NCI-H1417 treated with DMSO at 0.1 percent for 48 hours (cell line): ENCODE data around the gene LRRK2.
"Not testable (repeated sequence)": the region's sequence is repeated elsewhere in the genome, so short reads cannot be mapped to it uniquely, and the experiment has no call there.

Source experiments
- DNase-seq: peaks from one replicate; lab custom pipeline; 2025; lab: John Stamatoyannopoulos, UW

LRRK2 gene

DNA sequence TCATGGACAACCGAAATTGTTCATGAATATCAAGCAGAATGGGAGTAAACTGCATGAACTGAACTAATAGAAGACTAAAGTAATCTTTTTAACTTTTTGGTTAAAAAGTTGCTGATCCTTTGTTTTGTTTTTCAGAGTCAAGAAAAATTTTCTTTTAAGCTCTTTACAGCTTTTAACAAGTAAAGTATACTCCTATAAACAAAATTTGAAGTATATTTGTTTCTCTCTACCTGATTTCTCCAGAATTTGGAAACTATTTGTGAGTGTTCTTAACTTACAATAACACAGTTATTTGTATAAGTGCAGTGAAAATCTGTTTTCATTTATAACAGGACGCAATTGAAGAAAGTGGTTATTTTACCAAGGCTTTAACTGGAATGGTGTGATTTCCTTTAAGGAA, 12.2 kb upstream of the LRRK2 start:
- DNase-seq, result no peak

DNA sequence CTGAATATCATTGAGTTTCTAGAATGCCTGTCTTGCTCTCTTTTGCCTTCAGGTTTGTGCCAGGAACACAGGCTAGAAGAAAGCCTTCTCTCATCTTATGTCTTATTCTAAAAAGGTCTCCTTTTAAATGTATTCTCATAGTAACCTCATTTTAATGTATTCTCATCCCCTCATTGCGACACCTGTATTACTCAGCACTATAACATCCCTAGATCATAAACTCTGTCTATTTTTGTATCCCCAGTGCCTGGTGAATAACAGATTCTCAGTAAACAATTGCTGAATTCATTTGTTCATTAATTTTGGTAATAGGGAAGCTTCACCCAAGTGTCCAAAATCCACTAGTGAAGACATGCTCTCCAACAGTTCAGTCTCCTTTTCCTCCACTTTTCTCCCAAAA, 8.8 kb upstream of the LRRK2 start:
- no peak for DNase-seq

DNA sequence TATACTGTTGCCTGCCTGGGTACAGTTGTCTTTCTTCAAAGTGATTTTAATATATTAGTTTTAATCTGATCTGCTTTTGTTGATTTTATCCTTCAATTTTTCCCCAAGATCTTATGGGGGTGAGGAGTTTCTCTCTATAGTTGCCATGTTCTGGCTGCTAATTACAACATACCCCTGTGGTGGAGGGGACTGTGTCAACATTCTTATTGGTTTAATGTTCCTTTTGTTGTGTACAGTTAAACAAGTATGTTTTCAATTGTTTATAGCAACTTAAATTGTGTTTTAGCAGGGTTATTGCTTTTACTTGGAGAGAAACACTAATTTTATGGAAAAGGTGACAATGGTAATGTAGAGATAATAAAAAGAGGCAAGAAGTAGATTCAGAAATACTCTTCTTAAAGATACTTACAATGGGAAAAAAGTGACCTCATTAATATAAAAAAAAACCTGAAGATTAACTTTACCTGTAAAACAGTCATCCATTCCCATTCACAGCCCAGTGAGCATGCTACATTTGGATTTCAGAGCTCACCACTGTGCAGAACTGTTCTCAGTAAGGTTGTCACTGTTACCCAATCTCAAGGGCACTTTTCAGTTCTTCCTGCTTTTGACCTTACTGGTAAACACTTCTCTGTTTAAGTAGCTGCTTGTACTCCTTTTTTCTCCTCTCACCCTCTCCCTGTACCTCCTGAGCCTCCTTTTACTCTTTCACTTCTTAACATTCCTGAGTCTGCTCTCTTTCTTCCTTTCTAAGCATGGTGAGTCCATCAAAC, 8.1 kb upstream of the LRRK2 start:
- DNase-seq, result no peak

DNA sequence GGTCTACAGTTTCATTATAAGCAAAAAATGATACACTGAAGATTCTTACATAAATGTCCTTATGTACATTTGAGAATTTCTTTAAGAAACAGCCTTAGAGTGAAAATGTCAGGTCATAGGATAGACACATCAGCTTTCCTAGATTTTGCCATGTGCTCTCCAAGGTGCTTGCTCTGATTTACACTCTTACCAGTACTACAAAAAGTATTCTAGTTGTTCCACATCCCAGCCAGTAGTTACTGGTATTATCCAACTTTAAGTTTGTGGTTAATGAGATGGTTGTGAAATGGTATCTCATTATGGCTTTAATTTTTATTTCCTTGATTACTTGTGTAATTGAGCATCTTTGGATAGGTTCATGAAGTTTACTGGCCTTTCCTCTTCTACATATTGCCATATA, 5.0 kb upstream of the LRRK2 start:
- no peak for DNase-seq

DNA sequence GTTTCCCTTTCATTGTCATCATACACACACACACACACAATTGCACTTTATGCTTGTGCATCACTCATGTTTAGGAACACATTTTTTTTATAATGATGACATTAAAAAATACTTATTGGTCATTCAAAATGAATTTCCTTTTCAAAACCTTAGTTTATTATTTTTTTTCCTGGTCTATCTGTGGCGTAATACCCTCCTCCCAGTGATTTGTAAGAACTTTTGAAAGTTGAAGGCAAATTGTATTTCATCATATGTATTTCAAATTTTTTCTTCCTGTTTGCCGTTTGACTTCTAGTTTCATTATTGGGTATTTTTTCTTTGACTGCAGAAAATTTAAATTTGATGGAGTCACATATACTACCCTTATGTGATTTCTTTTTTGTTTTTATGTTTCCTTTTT, 2.5 kb upstream of the LRRK2 start:
- DNase-seq, result no peak

DNA sequence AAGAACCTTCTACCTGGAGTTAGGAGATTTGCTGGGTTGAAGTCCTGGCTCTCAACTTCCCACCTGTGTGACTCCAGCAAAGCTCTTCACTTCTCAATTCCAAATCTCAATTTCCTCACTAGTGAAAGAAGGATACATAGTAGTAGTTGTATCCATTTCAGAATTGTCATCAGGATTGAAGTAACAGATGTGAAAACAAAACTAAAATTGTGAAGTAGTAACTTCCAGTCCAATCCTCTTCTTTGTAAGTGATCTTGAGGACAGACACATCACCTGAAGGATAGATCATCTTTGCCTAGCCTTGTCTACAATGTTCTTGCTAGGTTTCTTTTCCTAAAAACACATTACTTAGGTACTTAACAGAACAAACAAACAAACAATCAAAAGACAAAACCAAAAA, 1.2 kb upstream of the LRRK2 start:
- DNase-seq, result no peak

DNA sequence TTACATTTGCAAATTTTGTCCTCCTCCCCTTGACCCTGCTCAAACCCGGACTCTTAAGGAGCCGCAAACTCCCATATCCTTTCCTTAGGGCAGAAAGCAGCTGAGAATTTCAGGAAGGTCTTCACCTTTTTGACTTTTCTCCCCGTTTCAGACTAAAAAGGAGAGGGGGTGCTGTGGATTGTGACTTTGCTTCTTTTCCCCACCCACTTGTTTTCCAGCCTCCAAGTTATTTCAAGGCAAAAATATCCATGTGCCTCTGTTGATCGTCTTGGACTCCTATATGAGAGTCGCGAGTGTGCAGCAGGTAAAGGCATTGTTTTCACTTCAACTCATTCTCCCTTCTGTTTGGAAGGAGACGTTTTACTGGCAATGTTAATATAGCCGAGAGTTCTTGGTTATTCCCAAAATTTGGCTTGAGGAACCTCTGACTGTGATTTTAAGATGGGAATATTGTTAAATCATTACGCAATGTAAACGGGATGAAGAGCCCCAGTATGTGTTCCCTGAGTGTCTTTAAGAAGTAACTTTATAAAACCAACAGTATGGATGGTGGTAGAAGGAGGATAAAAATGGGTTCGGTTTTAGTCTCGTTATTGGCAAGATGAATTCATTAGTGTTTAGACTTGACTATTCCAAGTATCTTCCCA, 663 bp downstream of the LRRK2 start:
- DNase-seq, result no peak

DNA sequence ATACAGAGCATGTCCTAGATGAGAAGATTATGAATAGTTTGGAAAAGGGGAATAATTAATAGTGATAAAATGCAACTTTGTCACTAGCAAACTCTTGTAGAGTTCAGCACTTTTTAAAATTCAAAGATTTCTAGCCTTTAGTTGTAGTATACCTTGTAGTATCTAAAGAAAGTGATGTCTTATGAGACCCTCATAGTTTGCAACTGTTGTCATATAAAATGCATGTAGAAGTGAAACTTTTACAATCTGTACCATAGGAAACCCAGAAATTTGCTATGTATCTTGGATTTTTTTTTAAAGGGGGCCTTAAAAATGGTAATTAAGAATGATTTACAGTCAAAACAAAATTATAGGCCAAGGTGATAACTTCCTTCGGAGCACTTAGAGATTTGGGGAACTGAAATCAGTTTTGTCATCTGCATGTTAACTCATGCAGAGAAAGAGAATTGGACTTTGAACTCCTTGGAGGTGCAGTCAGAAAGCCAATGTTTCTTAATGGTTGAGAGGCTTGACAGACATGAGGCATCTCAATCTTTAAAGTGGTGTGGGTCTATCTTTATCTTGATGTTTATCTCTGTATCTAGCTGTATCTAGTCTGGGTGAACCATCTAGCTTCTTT, 1.3 kb downstream of the LRRK2 start:
- no peak for DNase-seq

DNA sequence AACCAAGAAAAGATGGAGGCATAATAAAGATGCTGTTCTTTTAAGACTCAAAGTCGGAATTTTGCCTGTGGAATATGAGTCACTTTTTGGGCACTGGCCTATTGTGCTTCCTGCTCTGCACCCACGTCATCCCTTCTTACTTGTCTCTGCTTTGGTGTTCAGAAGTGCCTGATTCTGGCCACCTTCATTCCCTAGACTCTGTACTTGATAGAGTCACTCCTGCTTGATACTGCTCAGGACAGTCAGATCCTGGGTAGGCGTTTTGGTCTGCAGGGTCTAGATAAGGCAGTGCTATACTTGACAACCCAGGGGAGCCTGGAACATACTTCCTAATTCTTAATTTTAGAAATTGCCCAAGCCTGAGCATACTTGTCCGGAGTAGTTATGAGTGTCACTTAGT, 1.9 kb downstream of the LRRK2 start:
- DNase-seq, result no peak

DNA sequence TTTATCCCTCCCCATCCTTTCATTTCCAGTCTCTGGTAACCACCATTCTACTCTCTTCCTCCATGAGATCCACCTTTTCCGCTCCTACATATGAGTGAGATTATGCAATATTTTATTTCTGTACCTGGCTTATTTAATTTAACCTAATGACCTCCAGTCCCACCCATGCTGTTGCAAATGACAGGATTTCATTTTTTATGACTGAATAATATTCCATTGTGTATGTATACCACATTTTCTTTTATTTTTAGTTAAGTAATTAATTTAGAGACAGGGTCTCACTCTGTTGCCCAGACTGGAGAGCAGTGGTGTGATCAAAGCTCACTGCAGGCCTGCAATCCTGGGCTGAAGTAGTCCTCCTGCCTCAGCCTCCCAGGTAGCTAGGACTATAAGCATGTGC, 2.6 kb downstream of the LRRK2 start:
- no peak for DNase-seq

DNA sequence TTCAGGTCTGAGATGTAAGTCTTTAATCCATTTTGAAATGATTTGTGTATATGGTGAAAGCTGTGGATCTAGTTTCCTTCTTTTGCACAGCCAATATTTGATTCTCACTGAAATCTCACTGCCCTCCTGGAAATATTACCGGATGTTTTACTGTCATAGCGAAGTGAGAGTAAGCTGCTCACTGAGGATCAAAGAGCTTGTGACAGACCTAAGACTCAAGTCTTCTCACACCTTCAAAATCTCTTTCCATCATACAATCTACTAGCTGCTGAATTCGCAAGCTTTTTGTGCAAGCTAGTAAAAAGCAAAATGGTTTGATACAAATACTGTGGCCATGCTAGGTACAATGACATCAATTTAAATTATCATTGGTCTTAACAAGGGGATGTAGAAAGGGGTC, 3.9 kb downstream of the LRRK2 start:
- DNase-seq, result no peak

DNA sequence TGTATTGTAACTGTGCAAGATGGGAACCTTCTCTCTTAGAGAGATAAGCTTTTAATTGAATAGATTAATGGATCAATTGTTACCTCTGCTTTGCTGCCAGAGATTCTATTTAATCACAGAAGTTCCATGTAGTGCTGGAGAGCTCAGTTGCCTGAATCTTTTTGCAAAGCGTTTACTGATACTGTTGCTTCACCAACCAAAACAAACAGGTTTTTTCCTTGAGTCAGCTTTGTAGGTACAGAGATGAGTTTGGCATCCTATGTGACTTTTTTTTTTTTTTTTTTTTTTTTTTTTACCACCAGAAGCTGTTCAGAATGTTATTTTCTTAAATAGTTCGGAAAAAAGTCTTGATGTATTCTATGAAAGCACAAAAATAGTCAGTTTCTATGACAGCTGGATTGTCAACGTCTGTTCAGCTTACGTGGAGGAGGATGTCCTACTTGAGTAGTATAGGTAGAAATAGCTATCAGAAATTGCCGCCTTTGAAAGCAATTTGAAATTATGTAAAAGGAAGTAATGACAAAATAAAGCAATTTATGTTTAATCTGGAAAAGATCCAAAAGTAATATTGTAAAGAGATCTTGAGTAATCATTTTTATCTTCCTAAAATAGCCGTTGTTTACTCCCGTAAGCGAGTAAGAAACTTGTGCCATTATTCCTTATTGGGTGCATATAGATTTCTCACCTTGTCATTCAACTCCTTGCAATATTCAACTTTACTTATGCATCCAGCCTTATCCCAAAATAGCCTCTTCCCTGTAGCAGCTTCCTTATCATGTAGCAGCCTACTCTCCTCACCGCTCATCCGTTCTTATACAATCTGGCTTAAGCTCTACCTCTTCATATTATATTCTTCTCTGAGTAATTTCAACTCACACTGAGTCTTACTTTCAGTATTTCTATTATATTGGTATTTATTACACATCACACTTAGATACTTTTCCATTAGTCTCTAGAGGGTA, 5.2 kb downstream of the LRRK2 start:
- DNase-seq, result no peak

DNA sequence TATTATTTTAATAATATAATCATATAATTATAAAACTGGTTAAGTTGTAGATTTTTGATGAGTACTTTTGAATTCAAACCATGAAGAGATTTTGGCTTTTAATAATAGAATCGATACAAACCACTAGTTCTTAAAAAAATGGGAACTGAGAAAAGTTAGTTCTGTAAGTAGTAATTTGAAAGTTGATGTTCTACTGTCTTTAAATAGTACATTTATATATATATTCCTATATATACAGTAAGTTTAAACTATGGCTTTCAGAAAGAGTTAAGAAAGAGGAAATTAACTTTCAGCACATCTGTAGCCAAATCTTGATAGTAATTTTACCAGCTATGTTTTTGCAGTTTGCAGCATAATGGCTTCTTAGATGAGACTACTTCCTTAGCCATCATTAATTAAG, 7.8 kb downstream of the LRRK2 start:
- no peak for DNase-seq

DNA sequence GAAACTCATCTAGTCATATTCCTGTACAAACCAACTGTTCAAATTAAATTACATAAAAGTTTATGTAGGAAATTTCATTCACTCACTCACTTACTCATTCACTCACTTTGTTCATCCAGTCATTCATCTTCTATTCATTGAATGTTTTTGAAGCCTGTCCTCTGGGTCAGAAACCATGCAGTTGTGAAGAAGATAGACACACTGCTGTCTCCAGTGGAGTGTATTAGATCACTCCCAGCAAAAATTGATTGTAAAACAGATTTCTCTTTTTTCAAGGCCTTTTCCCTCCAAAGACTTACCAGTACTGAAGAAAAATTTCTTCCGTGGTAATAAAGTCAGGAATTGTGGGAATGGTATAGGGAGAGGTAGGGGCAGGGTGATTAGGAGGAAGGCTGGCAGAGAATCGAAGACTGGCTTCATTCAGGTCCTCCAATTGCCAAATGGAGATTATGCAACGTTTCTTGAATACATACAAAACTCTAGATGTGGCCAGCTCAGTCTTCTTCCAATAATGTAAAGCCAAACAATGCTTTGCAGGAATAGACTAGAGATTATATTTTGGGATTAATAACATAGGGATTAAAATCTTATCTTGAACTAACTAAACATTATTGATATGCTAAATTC, 9.1 kb downstream of the LRRK2 start:
- no peak for DNase-seq

DNA sequence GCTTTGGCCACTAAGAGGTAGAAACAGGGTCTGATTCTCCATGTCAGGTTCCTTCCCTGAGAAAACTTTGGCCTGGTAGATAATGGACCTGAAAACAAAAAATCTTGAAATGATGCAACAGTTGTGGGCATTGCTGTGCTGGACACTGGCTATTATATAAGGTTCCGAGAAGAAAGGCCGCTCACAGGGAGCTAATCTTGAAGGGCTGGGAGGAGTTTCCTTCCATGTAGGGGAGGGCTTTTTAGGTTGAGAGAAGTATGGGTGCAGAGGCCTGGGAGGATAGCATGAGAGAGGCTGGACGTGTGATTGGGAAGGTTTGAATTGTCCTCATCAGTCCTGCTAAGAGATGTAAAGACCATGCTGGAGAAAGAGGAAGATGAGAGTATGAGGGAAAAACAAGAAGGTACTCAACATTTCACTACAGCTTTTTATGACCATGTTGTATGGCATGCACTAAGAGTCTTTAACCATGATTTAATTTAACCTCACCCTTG, 11.6 kb downstream of the LRRK2 start:
- no peak for DNase-seq

DNA sequence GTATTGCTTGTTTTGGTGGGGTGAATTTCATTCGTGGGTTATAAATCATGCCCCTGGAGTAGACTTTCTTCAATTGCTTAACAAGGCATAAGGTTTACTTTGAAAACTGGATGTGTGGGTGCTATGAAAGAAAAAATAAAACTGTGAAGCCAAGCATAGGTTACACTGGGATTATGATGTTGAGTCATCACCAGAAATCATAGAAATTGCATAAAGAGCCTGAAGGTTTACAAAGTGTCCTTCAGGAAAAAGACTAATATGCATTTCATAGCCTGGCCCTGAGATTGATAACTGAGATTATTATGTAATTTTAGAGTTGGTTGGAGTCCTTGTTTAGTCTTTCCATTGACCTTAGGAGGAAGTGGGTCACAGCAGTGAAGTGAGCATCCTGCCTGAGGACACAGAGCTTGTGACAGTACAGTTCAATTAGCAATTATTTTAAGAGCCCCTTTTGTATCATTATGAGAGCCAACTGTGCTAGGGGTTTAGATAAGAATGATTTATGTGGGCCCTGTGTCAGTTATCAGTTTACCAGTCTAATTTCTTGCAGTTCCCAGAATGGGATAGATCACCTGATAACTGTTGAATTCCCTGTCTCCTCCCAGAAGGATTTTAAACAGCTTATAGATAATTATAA, 13.6 kb downstream of the LRRK2 start:
- no peak for DNase-seq

DNA sequence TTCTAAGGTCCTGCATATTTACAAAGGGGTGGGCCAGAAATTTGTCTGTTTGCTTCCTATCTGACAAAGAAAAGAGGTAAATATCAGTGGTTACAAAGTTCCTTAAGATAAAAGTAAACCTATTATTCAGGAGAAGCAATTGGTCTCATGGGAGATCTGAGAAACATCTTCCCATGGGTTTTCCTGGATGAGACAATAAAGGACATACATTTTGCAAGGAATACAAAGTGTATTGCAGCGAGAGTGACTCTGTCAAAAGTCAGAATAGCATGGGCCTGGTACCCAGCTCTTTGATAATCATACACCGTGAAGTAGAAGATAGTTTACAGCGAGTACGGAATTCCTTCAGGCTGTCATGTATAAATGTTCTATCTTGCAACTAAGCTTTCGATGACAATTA, 14.2 kb downstream of the LRRK2 start:
- no peak for DNase-seq

DNA sequence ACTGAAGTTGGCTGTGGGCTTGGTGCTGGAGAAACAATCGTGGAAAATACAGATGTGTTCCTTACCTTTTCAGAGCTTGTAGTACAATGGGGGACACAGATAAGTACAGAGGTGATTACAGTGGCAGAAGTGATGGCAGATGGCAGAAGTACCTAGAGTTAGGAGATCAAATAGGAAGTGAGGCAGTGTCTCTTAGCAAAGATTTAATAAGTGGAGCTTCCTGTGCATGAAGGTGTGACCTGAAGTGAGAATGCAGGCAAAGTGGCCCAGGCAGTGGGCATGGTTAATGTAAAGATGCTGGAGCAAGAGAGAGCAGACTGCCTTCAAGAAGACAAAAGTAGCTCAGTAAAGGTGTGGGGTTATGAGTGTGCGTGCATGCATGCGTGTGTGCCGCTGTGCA, 16.0 kb downstream of the LRRK2 start:
- DNase-seq, result no peak

DNA sequence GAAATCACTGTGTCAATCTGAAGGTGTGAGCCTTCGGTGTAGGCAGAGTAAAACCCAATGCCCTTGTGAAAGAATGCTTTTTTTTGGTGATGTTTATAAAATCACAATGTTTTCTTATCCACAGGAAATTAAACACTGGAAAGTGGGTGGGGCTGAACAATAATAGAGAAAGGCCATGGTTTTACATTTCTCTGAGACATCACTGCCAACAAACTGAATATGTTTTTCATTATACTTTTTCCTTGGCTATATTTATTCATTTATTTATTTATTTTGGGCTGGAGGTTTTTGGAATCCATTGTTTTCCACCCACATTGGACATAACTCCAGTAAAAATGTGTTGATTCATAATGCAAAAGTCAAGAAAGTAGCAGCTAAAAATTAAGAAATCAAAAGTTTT, 16.9 kb downstream of the LRRK2 start:
- DNase-seq, result no peak

DNA sequence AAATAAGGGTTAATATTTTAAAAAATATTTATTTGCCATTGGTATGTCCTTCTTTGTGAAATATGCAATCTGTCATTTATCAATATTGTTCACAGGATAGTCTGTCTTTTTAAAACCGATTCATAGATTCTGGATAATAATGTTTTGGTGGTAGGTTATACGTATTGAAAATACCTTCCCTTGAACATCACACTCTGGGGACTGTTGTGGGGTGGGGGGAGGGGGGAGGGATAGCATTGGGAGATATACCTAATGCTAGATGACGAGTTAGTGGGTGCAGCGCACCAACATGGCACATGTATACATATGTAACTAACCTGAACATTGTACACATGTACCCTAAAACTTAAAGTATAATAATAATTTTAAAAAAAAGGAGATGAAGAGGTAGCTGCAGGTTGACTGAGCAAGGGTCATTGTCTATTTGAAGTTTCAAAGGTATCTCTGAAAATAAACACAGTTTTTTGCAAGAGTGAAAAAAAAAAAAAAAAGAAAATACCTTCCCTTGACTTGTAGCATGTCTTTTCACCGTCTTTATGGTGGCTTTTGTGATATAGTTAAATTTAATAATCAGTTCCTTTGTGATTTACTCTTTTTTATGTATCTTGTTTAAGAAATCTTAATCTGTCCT, 19.8 kb downstream of the LRRK2 start:
- DNase-seq, result not testable (repeated sequence)

DNA sequence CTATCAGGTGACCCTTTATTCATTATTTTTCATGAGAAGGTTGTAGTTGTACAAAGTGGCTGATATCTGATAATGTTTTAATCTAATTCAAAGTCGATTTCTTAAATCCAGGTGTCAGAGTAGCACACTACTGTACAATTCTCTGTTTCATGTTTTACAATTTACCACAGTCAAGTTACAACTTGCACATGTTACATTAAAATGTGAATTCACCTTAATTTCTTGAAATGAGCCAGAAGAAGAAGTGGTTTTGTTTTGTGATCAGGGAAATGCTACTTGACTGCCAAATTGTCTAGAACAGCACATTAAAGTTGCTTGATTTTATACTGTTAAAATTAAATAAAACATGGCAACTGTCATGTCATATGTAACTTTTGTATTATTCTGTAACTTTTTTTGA, 23.2 kb downstream of the LRRK2 start:
- DNase-seq, result no peak
